Tibial nerve (tissue), 4 donors: Measurements from ENCODE around the gene GGA3. TPM values are rescaled to one million over a fixed set of nuclear protein-coding genes. Genes with fewer than 3 reads are reported as not detected.

Experiments
- DNase-seq, 2 donors: peaks; one replicate each; pipeline ENCODE4 v3.0.0-alpha.2; 2019; ENCODE audit warnings: low spot score in 2 of 2
- H3K27ac ChIP-seq, 4 donors: fragments of 200-600 bp; sonication (generic) in 3 of 4; one replicate each; pipeline ENCODE4 v1.5.1; 2017 to 2019; ENCODE audit warnings: mild to moderate bottlenecking in 1 of 4
- H3K27me3 ChIP-seq, 2 donors: fragments of 200-600 bp; sonication (generic) in 1 of 2; one replicate each; pipeline versions ENCODE4 v1.5.1 to v1.6.0; 2017 to 2019
- H3K36me3 ChIP-seq, 3 donors: fragments of 200-600 bp; sonication (generic); one replicate each; pipeline ENCODE4 v1.5.1; 2018 to 2019
- H3K4me1 ChIP-seq, 4 donors: fragments of 200-600 bp; sonication (generic) in 3 of 4; one replicate each; pipeline ENCODE4 v1.5.1; 2017 to 2019
- H3K4me3 ChIP-seq, 4 donors: fragments of 200-600 bp; sonication (generic) in 3 of 4; one replicate each; pipeline ENCODE4 v1.5.1; 2017 to 2019; ENCODE audit warnings: mild to moderate bottlenecking in 1 of 4, moderate library complexity in 1 of 4
- H3K9me3 ChIP-seq, 4 donors: fragments of 200-600 bp; sonication (generic) in 3 of 4; one replicate each; pipeline ENCODE4 v1.5.1; 2017 to 2019
- CTCF ChIP-seq, 5 experiments: fragments of 200-600 bp in 3 of 5; fragments of 450-650 bp in 2 of 5; sonication (generic) in 3 of 5; IDR thresholded peaks; one replicate each; pipeline ENCODE4 v1.5.1; 2016 to 2019; ENCODE audit warnings: antibody characterized with exemption in 5 of 5, mild to moderate bottlenecking in 3 of 5, moderate library complexity in 2 of 5
- EP300 ChIP-seq, 2 donors: sonication (generic); formaldehyde crosslinking; IDR thresholded peaks; one replicate each; pipeline ENCODE4 v1.6.1; 2017; ENCODE audit warnings: antibody characterized with exemption in 2 of 2, mild to moderate bottlenecking in 1 of 2
- POLR2A ChIP-seq, 2 donors: fragments of 450-650 bp; IDR thresholded peaks; one replicate each; pipeline ENCODE4 v1.6.1; 2017; ENCODE audit warnings: antibody characterized with exemption in 2 of 2, mild to moderate bottlenecking in 2 of 2, moderate library complexity in 2 of 2
- WGBS, 2 donors: methylation state at CpG; one replicate each; pipeline ENCODE4 v1.1.5; 2018; 5-methylcytosine and 5-hydroxymethylcytosine counted together
- total RNA-seq, 4 donors: library from RNA; depleted of rRNA; stranded (reverse); fragments of >200 nt; gene quantifications; one replicate each; pipeline ENCODE4 v1.1.0, GENCODE V29; 2016

The GGA3 gene
- total RNA-seq, 4 donors from 2014 or later = 45.5 to 66.0 (median 56.6) TPM

GRCh38 chr17:75188614-75189013 is 72.8 kb downstream of the GGA3 start:
- H3K4me3 ChIP-seq = no peak overlapping the region
- 89 to 93% methylated on average over 6 of the region's 6 CpGs for WGBS, 2 donors
- no peaks in the 10 kb centered on the region for H3K9me3 ChIP-seq

More at GRCh38 chr17:75188614-75189013, 72.8 kb downstream of the GGA3 start:
- TF ChIP-seq CTCF (IDR thresholded peaks at IDR 0.05) (no peak), EP300 (IDR thresholded peaks at IDR 0.05) (no peak), POLR2A (IDR thresholded peaks at IDR 0.05) (no peak)
- no peak overlapping the region for H3K27ac ChIP-seq
- peaks cover 0 to 2% (median 0%) of the 10 kb centered on the region in 4 donors for H3K4me1 ChIP-seq
- no peaks in the 10 kb centered on the region for H3K36me3 ChIP-seq
- no peaks in the 10 kb centered on the region for H3K27me3 ChIP-seq
- DNase-seq = no peak

Other genes starting within 250 kb of the GGA3 start
- 10 to 100 TPM; 32.1 to 51.9 (median 46.0) TPM for gene MRPL58, start 248.9 kb downstream of the GGA3 start, total RNA-seq
- gene ATP5PD, start 214.6 kb downstream of the GGA3 start, total RNA-seq = 100 to 1,000 TPM; 171 to 241 (median 220) TPM
- gene KCTD2, start 214.4 kb downstream of the GGA3 start, total RNA-seq = 10 to 100 TPM; 24.9 to 33.5 (median 32.6) TPM
- gene SLC16A5, start 173.7 kb downstream of the GGA3 start, total RNA-seq = 10 to 100 TPM in 1 of 4 donors, 1 to 10 TPM in 3; 4.6 to 27.9 (median 7.7) TPM
- 10 to 100 TPM in 1 of 4 donors, 1 to 10 TPM in 3; 4.2 to 12.0 (median 8.3) TPM for gene ARMC7, start 151.6 kb downstream of the GGA3 start, total RNA-seq
- gene NT5C, start 129.9 kb downstream of the GGA3 start, total RNA-seq = 100 to 1,000 TPM; 137 to 194 (median 166) TPM
- gene JPT1, start 107.1 kb downstream of the GGA3 start, total RNA-seq = 10 to 100 TPM; 13.5 to 53.4 (median 32.4) TPM
- 10 to 100 TPM; 38.1 to 62.9 (median 59.8) TPM for gene SUMO2, start 78.6 kb downstream of the GGA3 start, total RNA-seq
- 10 to 100 TPM; 38.1 to 68.6 (median 53.2) TPM for gene NUP85, start 55.9 kb downstream of the GGA3 start, total RNA-seq
- gene MRPS7, start 273 bp upstream of the GGA3 start, total RNA-seq = 10 to 100 TPM; 31.2 to 36.6 (median 33.6) TPM
- gene MIF4GD, start 9.6 kb upstream of the GGA3 start, total RNA-seq = 10 to 100 TPM; 18.4 to 53.1 (median 41.0) TPM
- gene SLC25A19, start 27.8 kb upstream of the GGA3 start, total RNA-seq = 10 to 100 TPM; 16.7 to 23.1 (median 20.1) TPM
- gene GRB2, start 144.1 kb upstream of the GGA3 start, total RNA-seq = 100 to 1,000 TPM in 3 of 4 donors, 10 to 100 TPM in 1; 77.6 to 139 (median 133) TPM
- gene TMEM94, start 195.0 kb upstream of the GGA3 start, total RNA-seq = 10 to 100 TPM; 84.3 to 95.1 (median 89.9) TPM